SU-DHL-6 (cell line): ENCODE results near the gene SH2D3A.
"Not testable (repeated sequence)": the region's sequence is repeated elsewhere in the genome, so short reads cannot be mapped to it uniquely, and the experiment has no call there.

Experiments used
- H2AFZ ChIP-seq: fragments of 200-600 bp; sonication (generic); 2 replicates; pipeline ENCODE4 v1.6.1; 2014; ENCODE audit warnings: low read depth, mild to moderate bottlenecking, moderate library complexity, mixed read lengths, antibody characterized with exemption, low read length; ENCODE audit not compliant: severe bottlenecking
- H3F3A ChIP-seq: fragments of 200-600 bp; shearing (Covaris generic); 2 replicates; pipeline ENCODE4 v1.6.0; 2016; ENCODE audit warnings: antibody characterized with exemption, mild to moderate bottlenecking; ENCODE audit not compliant: insufficient read depth
- H3K27ac ChIP-seq: fragments of 200-600 bp; sonication (generic); 2 replicates; pipeline ENCODE4 v1.5.1; 2016; ENCODE audit warnings: low read depth, mild to moderate bottlenecking, low read length, moderate library complexity, mixed read lengths
- H3K27me3 ChIP-seq: fragments of 200-600 bp; sonication (generic), shearing (Covaris generic); 2 replicates; pipeline ENCODE4 v1.6.0; 2014; ENCODE audit warnings: mild to moderate bottlenecking, low read length
- H3K36me3 ChIP-seq: fragments of 200-600 bp; sonication (generic); 2 replicates; pipeline ENCODE4 v1.6.1; 2014; ENCODE audit warnings: mild to moderate bottlenecking, low read length, mixed read lengths
- H3K4me2 ChIP-seq: fragments of 300-600, 200-600 bp; shearing (Covaris generic), sonication (generic); 2 replicates; pipeline ENCODE4 v1.6.0; 2014; ENCODE audit warnings: low read length, low read depth, mild to moderate bottlenecking; ENCODE audit not compliant: poor library complexity, severe bottlenecking
- H3K4me3 ChIP-seq: fragments of 200-600 bp; sonication (generic); 2 replicates; pipeline ENCODE4 v1.5.1; 2014; ENCODE audit warnings: antibody characterized with exemption, low read length, mild to moderate bottlenecking, mixed read lengths; ENCODE audit not compliant: insufficient read depth, poor library complexity, severe bottlenecking
- H3K79me2 ChIP-seq: fragments of 200-600 bp; sonication (generic); 2 replicates; pipeline ENCODE4 v1.6.1; 2014; ENCODE audit warnings: mild to moderate bottlenecking, low read length, moderate library complexity; ENCODE audit not compliant: insufficient read depth
- H3K9ac ChIP-seq: fragments of 200-600 bp; sonication (generic); 2 replicates; pipeline ENCODE4 v1.7.0; 2014; ENCODE audit warnings: mild to moderate bottlenecking, low read length
- H3K9me2 ChIP-seq: fragments of 200-600 bp; sonication (generic); replicated peaks from 2 replicates; pipeline ENCODE4 v1.6.1; 2014; ENCODE audit warnings: low read length; ENCODE audit not compliant: insufficient read depth
- H3K9me3 ChIP-seq: fragments of 200-600 bp; sonication (generic); 2 replicates; pipeline ENCODE4 v1.6.1; 2014; ENCODE audit warnings: low read length, mixed read lengths; ENCODE audit not compliant: insufficient read depth
- H4K20me1 ChIP-seq: fragments of 200-600 bp; sonication (generic); 2 replicates; pipeline ENCODE4 v1.6.1; 2014; ENCODE audit warnings: low read depth, mild to moderate bottlenecking, antibody characterized with exemption, low read length, moderate library complexity, mixed read lengths
- EZH2phosphoT487 ChIP-seq: fragments of 200-600 bp; sonication (generic), shearing (Covaris generic); conservative IDR thresholded peaks from 2 replicates; pipeline ENCODE4 v1.6.1; 2018; ENCODE audit warnings: mild to moderate bottlenecking, antibody characterized with exemption, low read length, moderate library complexity, mixed read lengths
- TF ChIP-seq, protein P1 (sequence below): fragments of 200-600 bp; sonication (generic); IDR thresholded peaks from one replicate; pipeline ENCODE4 v1.5.1; 2017; ENCODE audit warnings: antibody characterized with exemption, mild to moderate bottlenecking, low read length, moderate library complexity; ENCODE audit not compliant: insufficient read depth, poor library complexity, severe bottlenecking

The SH2D3A gene

DNA sequence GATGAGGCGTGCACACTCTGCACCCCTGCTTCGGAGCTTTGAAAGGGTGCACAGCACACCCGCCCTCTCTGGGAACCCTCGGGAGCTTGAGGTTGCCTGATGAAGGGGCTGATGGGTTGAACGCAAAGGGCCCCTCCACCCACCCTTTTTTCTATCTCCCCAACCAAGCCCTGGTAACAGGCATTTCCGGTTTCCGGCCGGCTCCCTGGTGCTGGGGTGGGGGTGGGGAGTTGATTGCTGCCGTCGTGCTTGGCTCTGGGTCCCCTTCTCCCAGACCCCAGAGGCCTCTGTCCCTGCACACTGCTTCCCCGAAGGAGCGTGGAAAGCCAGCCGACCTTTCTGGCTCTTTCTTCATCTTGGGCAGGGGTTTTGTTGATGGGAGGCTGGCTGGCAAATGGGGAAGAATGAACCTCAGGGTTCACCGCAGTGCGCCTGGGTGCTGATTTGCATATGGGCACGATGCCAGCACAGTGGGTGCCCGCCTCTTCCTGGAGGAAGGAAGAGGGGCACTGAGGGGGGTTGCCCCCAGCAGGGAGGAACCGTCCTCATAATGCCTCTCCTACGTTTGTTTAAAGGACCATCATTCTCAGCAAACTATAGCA lies 34.4 kb upstream of the SH2D3A start:
- Histone ChIP-seq H2AFZ (peak overlapping the region; percentile 42), H3K36me3 (no peaks in the 10 kb centered on the region), H3K27ac (peak overlapping the region; percentile 93), H3F3A (peaks cover 42% of the 10 kb centered on the region), H3K27me3 (no peaks in the 10 kb centered on the region), H3K4me3 (peak overlapping the region; percentile 48), H3K4me2 (peak overlapping the region; percentile 68), H4K20me1 (no peaks in the 10 kb centered on the region), H3K9ac (peak overlapping the region; percentile 57), H3K9me3 (no peaks in the 10 kb centered on the region), H3K9me2 (no peaks in the 10 kb centered on the region), H3K79me2 (peaks cover 66% of the 10 kb centered on the region)
- TF ChIP-seq EZH2phosphoT487, result no peak
- TF ChIP-seq, protein P1, sequence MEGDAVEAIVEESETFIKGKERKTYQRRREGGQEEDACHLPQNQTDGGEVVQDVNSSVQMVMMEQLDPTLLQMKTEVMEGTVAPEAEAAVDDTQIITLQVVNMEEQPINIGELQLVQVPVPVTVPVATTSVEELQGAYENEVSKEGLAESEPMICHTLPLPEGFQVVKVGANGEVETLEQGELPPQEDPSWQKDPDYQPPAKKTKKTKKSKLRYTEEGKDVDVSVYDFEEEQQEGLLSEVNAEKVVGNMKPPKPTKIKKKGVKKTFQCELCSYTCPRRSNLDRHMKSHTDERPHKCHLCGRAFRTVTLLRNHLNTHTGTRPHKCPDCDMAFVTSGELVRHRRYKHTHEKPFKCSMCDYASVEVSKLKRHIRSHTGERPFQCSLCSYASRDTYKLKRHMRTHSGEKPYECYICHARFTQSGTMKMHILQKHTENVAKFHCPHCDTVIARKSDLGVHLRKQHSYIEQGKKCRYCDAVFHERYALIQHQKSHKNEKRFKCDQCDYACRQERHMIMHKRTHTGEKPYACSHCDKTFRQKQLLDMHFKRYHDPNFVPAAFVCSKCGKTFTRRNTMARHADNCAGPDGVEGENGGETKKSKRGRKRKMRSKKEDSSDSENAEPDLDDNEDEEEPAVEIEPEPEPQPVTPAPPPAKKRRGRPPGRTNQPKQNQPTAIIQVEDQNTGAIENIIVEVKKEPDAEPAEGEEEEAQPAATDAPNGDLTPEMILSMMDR, result no peak

DNA sequence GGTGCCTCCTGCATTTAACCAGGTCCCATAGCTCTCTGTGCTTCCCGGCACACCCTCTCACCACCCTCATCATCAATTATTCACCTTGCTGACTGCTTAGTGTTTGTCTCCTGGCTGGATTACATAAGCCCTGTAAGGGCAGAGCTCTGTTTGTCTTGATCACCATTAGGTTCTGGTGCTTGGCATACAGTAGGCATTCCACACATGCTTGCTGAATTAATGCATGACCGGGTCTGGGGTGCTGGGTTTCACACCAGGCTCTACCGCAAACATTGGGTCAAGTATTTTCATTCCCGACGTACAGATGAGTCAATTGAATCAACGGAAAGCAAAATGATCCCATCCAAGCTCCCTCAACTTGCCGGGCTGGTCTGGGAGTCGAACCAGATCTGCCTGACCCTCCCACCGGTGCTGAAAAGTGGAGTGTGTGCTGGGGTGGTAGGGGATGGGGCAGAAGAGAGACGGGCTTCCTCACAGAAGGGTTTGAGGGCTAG lies 33.8 kb upstream of the SH2D3A start:
- Histone ChIP-seq H4K20me1 (no peaks in the 10 kb centered on the region), H3K9me2 (no peaks in the 10 kb centered on the region), H3F3A (peaks cover 42% of the 10 kb centered on the region), H3K4me2 (peak overlapping the region; percentile 68), H3K27me3 (no peaks in the 10 kb centered on the region), H3K36me3 (no peaks in the 10 kb centered on the region), H3K9me3 (no peaks in the 10 kb centered on the region), H3K79me2 (peaks cover 66% of the 10 kb centered on the region), H2AFZ (no peak overlapping the region), H3K9ac (peak overlapping the region; percentile 57), H3K4me3 (peak overlapping the region; percentile 48), H3K27ac (peak overlapping the region; percentile 93)
- no peak for TF ChIP-seq EZH2phosphoT487
- TF ChIP-seq, protein P1, result no peak

DNA sequence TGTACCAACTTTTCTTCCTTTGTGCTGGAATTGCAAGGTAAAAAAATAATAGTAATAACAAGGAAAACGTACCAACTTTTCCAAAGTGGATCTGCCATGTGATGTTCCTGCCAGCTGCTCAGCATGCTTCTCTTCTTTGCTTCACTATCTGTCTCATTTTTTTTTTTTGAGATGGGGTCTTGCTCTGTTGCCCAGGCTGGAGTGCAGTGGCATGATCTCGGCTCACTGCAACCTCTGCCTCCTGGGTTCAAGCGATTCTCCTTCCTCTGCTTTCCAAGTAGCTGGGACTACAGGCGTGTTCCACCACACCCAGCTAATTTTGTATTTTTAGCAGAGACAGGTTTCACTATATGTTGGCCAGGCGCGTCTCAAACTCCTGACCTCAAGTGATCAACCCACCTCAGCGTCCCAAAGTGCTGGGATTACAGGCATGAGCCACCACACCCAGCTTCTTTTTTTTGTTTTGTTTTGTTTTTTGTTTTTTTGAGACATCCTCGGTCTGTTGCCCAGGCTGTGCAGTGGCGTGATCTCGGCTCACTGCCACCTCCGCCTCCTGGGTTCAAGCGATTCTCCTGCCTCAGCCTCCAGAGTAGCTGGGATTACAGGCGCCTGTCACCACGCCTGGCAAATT lies 33.0 kb upstream of the SH2D3A start:
- peak overlapping the region; percentile 93 for H3K27ac ChIP-seq
- H3K27me3 ChIP-seq, H3K4me3 ChIP-seq, H3K36me3 ChIP-seq, H3K9me2 ChIP-seq, H4K20me1 ChIP-seq, H2AFZ ChIP-seq, H3K9me3 ChIP-seq: not testable (repeated sequence)
- peaks cover 42% of the 10 kb centered on the region for H3F3A ChIP-seq
- H3K4me2 ChIP-seq, result peak overlapping the region; percentile 68
- H3K9ac ChIP-seq, result peak overlapping the region; percentile 57
- H3K79me2 ChIP-seq, result peaks cover 67% of the 10 kb centered on the region

DNA sequence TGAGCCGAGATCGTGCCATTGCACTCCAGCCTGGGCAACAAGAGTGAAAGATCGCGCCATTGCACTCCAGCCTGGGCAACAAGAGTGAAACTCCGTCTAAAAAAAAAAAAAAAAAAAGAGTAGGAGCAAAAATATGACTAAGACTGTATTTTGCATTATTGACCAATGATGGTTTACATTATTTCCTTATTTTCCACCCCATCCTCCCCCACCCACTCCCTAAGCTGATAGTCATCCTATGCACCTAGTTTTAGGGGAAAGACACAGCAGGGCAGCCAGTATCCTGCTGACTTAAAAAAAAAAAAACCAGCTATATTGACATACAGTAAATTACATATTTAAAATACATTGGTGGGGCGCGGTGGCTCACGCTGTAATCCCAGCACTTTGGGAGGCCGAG lies 30.4 kb upstream of the SH2D3A start:
- Histone ChIP-seq H3K9ac (no peak overlapping the region), H2AFZ (no peak overlapping the region), H3K79me2 (peaks cover 67% of the 10 kb centered on the region), H3K27me3 (no peaks in the 10 kb centered on the region), H3K9me3 (no peaks in the 10 kb centered on the region), H3K36me3 (no peaks in the 10 kb centered on the region), H3K27ac (no peak overlapping the region), H3K9me2 (no peaks in the 10 kb centered on the region), H4K20me1 (no peaks in the 10 kb centered on the region), H3K4me3 (no peak overlapping the region), H3K4me2 (no peak overlapping the region), H3F3A (peaks cover 29% of the 10 kb centered on the region)
- no peak for TF ChIP-seq EZH2phosphoT487
- TF ChIP-seq, protein P1, result no peak
